GDM1 (cell line): ENCODE results near the gene SLC26A4.

ENCODE experiments used
- DNase-seq: peaks from one replicate; lab custom pipeline; 2025; lab: John Stamatoyannopoulos, UW

The SLC26A4 gene

DNA sequence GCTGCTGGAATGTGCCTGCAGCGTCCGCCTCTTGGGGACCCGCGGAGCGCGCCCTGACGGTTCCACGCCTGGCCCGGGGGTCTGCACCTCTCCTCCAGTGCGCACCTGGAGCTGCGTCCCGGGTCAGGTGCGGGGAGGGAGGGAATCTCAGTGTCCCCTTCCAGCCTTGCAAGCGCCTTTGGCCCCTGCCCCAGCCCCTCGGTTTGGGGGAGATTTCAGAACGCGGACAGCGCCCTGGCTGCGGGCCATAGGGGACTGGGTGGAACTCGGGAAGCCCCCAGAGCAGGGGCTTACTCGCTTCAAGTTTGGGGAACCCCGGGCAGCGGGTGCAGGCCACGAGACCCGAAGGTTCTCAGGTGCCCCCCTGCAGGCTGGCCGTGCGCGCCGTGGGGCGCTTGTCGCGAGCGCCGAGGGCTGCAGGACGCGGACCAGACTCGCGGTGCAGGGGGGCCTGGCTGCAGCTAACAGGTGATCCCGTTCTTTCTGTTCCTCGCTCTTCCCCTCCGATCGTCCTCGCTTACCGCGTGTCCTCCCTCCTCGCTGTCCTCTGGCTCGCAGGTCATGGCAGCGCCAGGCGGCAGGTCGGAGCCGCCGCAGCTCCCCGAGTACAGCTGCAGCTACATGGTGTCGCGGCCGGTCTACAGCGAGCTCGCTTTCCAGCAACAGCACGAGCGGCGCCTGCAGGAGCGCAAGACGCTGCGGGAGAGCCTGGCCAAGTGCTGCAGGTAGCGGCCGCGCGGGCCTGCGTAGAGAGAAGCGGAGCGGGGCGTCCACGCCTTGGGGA is 645 bp downstream of the SLC26A4 start:
- DNase-seq, result no peak

DNA sequence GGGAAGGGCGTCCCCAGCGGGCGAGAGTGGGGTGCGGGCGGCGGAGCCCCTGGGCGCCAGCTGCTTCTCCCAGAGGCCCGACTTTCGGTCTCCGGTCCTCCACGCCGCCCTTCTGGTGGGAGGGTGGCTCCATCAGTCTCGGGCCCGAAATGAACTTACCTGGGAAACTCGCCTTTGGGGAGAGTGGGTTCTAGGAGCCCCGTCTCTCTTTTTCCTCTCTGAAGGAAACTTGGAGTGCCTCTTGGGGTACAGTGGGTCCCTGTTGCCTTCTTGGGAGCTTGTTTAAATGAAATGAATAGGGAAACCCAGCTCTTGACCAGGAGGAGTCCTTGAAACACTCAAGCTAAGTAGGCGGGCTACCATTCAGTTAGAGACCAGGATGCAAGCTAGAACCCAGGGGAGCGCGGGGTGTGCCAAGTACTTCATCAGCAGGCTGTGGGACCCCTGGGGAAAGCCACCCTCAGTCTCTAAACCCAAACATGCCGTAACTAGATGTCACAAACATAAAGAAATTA is 1.3 kb downstream of the SLC26A4 start:
- no peak for DNase-seq

GRCh38 chr7:107663196-107663595 is 2.6 kb downstream of the SLC26A4 start:
- no peak for DNase-seq

- no peak for DNase-seq
These were observed 6.2 kb downstream of the SLC26A4 start for GRCh38 chr7:107666790-107667189.

- no peak for DNase-seq
These were observed 6.7 kb downstream of the SLC26A4 start for GRCh38 chr7:107667341-107667740.

DNA sequence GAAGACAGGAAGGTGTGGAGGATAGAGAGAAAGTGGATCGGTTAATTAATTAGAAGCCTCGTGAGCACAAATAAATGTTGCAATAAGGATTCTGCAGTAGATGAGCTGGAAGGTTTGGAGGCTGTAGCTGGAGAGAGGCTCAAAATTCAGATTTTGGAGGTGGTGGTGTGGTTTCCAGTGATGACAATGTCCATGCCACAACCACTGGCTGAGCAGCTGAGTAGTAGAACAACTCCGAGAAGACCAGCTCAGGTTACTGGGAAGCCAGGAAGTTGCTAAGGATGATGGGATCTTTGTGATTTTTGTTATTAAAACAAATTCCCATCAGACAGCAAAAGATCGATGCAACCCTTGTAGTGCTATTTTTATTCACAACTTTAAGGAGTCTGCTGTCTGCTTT is 7.7 kb downstream of the SLC26A4 start:
- no peak for DNase-seq

DNA sequence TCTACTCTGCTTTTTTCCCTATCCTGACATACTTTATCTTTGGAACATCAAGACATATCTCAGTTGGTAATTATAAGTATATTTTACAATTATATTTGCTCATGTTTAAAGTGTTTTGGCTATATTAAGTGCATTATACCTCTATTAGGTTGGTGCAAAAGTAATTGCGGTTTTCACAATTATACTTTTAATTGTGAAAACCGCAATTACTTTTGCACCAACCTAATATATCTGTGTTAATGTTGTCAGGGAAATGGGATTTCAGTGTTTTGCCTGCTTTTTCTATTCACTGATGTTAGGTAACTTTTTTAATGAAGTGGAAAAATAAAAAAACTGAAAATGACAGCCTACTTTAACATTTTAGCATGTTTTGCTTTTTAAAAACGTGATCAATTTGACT is 11.6 kb downstream of the SLC26A4 start:
- no peak for DNase-seq

- DNase-seq, result no peak
These were observed 15.6 kb downstream of the SLC26A4 start for GRCh38 chr7:107676249-107676648.

DNA sequence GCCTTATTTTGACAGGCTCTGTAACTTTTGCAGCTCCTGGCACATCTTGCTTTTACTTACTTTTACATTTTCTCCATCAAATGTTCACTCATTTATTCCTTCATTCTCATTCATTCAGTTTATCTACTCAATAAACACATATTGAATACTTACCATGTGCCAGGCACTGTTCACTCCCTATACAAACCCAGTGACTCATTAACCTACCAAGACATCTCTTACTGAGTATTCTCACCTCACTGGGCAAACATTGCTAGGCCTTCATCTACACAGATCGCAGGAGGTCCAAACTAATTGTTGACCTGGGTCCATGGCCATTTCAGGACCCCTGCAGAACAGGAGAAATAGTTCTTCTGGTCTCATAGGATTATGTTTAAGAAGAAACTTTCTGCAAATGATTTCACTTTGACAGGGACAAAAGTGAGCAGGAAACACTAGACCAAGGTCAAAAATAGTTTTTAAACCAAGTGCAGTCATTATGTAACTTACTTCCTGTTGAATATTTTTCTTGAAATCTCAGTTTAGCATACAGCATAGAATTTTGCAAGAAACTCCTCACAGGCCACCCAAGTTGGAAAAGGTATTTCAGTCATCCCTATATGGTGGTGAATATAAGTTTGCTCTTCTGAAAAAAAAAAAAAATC is 17.6 kb downstream of the SLC26A4 start:
- no peak for DNase-seq

- no peak for DNase-seq
These were observed 19.9 kb downstream of the SLC26A4 start for GRCh38 chr7:107680478-107680877.

- no peak for DNase-seq
These were observed 22.3 kb downstream of the SLC26A4 start for GRCh38 chr7:107682886-107683285.

DNA sequence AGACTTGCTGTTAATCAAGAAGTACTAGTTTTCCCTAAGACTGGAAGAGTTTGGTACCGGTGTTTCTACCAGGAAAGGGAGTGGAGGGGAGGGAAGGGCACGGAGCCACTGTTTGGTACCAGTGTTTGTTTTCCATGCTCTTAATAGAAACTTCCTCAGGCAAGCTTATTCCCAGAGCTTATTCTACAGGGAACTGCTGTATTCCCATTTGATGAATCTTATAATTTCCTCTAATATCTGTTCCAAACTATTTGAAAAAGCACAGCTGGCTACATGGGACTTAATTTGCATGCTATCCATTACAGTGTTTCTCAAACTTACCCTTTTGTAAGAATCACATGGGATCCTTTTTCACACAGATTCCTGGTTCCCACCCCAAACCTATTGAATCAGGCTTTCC is 23.7 kb downstream of the SLC26A4 start:
- no peak for DNase-seq

- no peak for DNase-seq
These were observed 24.4 kb downstream of the SLC26A4 start for GRCh38 chr7:107684947-107685463.

GRCh38 chr7:107686816-107687387 is 26.3 kb downstream of the SLC26A4 start:
- DNase-seq, result no peak

DNA sequence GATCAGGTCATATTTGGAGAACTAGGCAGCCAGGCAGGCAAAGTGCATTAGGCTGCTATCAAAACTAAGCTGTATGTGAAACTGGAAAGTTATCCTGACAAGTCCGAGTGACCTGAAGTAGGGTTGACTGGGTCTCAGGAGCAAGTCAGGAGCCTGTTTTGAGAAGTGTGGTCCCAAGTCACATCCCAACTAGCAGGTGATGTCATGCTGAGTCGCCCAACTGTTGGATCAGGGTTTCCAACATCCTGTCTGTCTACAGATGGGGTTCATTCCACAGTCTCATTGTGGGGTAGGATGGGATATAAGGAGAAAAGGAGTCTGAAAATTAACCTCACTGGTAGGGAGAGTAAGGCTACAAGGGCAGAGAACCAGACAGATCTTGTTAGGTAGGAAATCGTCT is 27.0 kb downstream of the SLC26A4 start:
- DNase-seq, result no peak

- no peak for DNase-seq
These were observed 28.9 kb downstream of the SLC26A4 start for GRCh38 chr7:107689553-107689952.

DNA sequence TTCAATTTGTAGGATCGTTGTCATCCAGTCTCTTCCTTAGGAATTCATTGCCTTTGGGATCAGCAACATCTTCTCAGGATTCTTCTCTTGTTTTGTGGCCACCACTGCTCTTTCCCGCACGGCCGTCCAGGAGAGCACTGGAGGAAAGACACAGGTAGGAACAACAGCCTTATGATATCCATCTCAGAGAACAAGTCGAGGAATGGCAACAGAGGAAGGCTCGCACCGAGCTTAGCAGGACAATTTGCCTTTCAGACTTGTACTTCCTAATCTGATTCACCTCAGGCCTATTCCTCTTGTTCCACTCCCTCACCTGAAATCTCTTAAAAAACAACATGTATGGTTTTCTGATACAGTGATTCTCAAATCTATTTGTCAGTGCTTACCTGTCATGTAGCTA is 29.5 kb downstream of the SLC26A4 start:
- DNase-seq, result no peak

GRCh38 chr7:107690611-107691010 is 30.0 kb downstream of the SLC26A4 start:
- DNase-seq, result no peak

DNA sequence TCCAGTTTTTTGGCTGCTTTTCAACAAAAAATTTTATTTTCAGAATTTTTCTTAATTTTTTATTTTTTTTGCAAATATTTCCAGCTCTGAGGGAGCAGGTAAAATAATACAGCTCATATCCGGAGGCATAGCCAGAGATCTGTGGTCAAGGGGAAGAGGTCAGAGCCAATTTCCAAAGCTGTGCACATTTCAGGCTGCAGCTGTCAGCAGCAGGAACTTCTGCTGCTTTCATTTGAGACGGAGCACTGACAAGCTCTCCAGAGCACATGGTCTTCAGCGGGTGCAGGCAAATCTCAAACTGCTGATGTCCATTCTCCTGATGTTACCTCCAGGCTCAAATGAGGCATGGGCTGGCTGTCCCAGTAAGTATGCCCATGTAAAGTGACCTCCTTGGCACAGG is 31.1 kb downstream of the SLC26A4 start:
- DNase-seq, result no peak

DNA sequence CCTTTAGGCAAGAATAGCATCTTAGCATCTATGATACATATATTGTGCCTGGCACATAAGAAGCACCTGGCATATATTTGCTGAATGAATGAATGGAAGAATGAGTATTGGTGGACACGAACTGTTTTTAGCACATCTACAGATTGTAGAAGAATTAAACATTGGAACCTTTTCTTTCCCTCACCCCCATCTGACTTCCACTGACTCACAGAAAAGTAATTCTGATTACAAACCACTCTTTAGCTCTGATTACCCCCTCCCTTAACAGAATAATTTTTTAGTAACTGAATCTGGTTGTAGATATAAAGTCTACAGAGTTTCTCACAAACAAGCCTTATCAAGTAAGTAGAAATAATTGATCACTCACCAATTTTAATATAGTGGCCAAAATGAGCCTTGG is 31.9 kb downstream of the SLC26A4 start:
- DNase-seq, result no peak

GRCh38 chr7:107693396-107693795 is 32.8 kb downstream of the SLC26A4 start:
- DNase-seq, result no peak

DNA sequence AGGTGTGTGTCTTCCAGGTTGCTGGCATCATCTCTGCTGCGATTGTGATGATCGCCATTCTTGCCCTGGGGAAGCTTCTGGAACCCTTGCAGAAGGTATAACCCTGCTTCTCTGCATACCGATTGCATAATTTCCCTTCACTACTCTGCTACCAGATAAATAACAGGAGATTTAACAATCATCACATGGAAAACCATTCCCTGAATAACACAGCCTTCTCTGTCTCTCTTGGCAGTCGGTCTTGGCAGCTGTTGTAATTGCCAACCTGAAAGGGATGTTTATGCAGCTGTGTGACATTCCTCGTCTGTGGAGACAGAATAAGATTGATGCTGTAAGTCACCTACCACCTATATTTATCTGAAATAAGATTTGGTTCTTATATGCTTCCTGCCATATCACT is 33.8 kb downstream of the SLC26A4 start:
- no peak for DNase-seq

DNA sequence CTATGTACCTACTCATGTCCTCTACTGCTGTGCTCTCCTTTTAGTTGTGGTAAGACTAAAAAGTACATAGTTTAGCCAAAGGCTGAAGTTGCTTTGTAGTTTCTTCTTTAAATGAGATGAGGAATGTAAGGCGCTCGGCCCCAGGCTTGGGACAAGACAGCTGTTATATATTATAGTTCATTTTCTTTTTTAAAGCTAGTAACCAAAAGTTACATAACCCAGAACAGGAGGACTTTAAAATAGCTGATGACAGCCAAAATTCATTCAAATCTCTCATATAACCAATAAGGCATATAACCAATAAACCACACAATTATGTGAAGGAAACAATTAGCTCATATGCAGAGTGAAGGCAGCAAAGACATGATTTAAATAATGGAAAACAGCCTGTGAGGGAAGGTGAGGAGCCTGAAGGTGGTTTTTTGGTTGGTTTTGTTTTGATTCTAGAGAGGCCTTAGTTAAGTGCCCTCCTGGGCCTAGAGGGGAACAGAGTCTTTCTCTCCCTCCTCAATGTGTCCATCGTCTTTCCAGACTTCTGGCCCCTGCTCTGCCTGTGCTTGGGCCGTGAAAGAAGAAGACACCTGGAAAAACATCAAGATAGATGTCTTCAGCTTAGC is 35.8 kb downstream of the SLC26A4 start:
- DNase-seq, result no peak
